Endometrium (tissue), 2 donors: ENCODE data around the gene B3GALT2.
"Not testable (repeated sequence)": the region's sequence is repeated elsewhere in the genome, so short reads cannot be mapped to it uniquely, and the experiment has no call there.

ENCODE experiments used
- FAIRE-seq: peaks from 2 replicates; lab custom pipeline; 2012; peaks lifted over from hg19 to GRCh38; lab: Jason Lieb, UNC
- donor health status: control.
- donor health status: control.

B3GALT2 gene

GRCh38 chr1:193185901-193186731 lies at the start of gene B3GALT2:
TSS of gene B3GALT2 (minus strand) at chr1:193186613. CDS start at chr1:193181562, 5,051 bp downstream.
- no peak for FAIRE-seq

- FAIRE-seq = no peak
Observed at GRCh38 chr1:193234530-193234929, 48.1 kb upstream of the B3GALT2 start.

DNA sequence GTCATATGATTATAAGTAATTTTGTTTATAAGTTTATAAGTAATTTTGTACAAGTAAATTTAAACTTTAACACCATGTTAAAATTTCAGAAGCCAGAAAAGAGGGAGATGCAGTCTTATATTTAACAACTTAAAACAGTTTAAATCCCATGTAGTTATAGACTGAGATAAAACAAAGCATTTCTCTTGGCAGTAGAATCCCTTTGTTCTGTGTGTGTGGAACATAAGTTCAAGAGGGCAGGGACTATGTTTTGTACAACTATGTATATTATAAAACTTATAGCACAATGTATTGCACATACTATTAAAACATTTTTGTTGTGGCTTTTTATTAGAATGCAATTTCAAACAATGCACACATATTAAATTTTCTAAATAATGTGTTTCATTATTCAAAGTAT lies 44.7 kb upstream of the B3GALT2 start:
- peak; percentile 33 for FAIRE-seq

DNA sequence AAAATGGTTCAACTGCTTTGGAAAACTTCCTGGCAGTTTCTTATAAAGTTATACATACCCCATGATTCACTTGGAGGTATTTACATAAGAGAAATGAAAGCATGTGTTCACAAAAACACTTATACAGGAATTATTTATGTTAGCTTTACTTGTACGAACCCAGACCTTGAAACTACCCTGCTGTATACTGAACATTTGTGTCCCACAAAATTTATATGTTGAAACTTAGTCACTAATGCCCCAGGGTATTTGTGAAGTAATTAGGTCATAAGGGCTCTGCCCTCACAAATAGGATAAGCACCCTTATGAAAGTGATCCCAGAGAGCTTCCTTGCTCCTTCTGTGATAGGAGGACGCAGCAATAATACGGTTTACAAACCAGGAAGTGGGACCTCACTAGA lies 42.7 kb upstream of the B3GALT2 start:
- no peak for FAIRE-seq

GRCh38 chr1:193222056-193222615 lies 35.7 kb upstream of the B3GALT2 start:
- no peak for FAIRE-seq

DNA sequence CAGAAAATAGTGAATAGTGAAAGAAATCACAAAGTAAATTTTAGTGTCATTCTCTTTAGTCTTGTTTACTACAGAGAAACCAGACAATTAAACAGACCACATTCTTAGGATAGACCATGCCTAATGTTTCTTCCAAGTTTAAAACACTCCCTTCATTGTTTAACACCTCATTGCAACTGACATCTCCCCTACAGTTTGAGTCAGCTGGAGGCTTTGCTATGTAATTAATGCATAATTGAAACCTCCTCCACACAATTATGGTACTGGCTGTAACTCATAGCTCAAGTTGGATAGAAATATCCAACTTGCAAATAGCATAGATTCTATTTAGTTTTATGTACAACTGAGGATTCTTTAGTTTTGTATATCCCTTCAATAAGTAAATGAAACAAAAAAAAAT lies 35.2 kb upstream of the B3GALT2 start:
- no peak for FAIRE-seq

- FAIRE-seq = no peak
Observed at GRCh38 chr1:193219391-193219790, 33.0 kb upstream of the B3GALT2 start.

GRCh38 chr1:193216920-193217319 lies 30.5 kb upstream of the B3GALT2 start:
- no peak for FAIRE-seq

DNA sequence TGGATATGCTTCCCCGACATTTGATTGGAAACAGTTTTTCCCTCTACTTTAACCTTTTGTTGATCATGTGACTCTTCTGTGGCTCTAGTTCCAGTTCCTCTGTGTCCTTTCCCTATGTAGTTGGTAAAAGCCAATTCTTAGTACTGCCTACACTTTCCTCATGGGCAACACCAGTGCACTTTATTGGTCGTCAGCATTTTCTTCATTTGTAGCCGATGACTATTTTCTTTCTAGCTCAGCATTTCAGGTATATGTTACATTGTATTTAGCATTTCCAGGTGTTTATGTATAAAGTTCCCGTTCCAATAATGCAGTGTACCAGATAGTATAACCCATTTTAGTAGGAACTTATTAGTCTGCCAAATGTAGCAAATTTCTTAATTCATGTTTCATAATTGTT lies 27.6 kb upstream of the B3GALT2 start:
- FAIRE-seq = no peak

- FAIRE-seq = no peak
Observed at GRCh38 chr1:193212637-193213036, 26.2 kb upstream of the B3GALT2 start.

GRCh38 chr1:193211539-193211938 lies 25.1 kb upstream of the B3GALT2 start:
- FAIRE-seq = no peak

GRCh38 chr1:193210996-193211395 lies 24.6 kb upstream of the B3GALT2 start:
- no peak for FAIRE-seq

DNA sequence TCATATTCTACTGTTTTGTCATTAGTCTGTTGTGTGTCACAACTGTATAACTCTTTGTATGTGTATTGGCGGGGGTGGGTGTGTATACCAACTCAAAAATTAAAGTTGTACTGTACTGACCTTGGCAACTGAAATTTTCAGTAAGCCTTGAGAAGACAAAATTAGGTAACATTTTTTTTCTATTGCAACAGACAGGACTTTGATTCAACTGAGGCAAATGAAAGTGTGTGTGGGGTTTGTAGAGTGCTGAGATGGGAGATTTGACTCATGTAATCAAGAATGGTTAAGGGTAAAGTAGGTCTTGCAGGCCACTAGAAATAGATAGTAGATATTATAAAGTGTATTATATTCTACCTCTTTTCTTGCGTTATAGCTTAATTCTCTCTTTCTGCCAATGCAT lies 14.6 kb upstream of the B3GALT2 start:
- FAIRE-seq = no peak

GRCh38 chr1:193199940-193200339 lies 13.5 kb upstream of the B3GALT2 start:
- no peak for FAIRE-seq

DNA sequence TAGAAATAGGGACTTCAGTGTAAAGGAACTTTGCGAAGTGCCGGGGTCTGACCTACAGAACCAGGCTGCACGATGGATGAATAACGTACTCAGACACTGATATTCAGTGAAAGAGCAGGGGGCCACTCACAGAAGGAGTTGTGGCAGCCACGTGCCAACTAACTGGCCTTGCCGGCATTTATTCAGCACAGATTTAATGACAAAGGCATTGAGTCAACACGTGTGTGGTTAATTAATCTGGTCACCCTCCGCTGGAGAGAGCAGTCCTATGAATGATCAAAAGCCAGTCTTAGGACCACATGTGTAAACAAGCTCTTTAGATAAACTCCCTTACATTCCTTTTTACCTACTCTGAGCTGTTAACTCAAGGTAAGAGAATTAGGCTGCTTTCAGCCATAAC lies 6.2 kb upstream of the B3GALT2 start:
- FAIRE-seq = no peak

DNA sequence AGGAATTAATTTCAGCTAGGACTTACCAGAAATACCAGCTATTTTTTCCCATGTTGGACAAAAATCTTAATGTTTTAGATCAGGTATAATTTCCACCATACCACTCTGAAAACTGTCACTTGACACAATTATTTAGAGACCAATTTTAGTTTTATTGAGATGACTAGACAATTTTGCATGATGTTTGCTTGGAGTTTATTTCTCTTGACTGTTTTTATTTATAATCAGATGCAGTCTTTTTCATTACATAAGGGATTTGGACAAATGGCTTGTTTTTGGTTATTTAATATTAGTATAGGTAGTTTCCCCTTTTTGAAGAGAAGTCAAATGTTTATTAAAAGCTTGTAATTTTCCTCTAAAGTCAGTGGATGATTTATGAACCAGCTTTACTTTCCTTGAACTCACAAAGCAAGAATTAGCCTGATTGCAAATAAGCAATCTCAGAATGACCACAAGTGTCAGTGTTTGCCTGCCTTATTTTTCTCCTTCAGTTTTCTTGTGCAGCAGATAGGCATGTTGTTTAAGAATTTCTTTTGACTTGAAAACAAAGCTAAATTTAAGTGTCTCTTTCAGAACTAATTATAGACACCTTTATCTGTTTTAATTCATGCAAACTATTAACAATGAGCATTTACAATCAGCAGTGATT lies 3.8 kb upstream of the B3GALT2 start:
- FAIRE-seq = peak; percentile 71

- no peak for FAIRE-seq
Observed at GRCh38 chr1:193189442-193190095, 3.2 kb upstream of the B3GALT2 start.

GRCh38 chr1:193188915-193189314 lies 2.5 kb upstream of the B3GALT2 start:
- FAIRE-seq = not testable (repeated sequence)

GRCh38 chr1:193187114-193187513 lies 701 bp upstream of the B3GALT2 start:
- FAIRE-seq = no peak

- no peak for FAIRE-seq
Observed at GRCh38 chr1:193185211-193185610, 1.2 kb downstream of the B3GALT2 start.

DNA sequence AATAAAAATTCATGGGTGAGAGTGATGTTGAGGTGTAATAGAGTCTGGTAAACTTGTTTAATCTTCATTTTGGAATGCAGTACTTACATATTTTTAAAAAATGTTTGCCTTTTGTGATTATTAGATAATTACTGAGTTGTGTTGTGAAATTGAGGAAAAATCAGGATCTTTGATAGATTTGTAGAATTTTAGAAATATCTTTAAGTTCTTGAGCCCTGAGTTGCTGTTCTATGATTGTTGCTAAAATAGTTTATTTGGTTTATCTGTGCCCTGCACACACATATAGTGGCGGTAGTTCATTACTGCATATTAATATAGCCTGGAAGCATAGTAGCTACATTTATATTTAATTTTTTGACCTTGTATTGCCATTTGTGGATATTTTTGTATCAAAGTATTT lies 1.6 kb downstream of the B3GALT2 start:
- no peak for FAIRE-seq

DNA sequence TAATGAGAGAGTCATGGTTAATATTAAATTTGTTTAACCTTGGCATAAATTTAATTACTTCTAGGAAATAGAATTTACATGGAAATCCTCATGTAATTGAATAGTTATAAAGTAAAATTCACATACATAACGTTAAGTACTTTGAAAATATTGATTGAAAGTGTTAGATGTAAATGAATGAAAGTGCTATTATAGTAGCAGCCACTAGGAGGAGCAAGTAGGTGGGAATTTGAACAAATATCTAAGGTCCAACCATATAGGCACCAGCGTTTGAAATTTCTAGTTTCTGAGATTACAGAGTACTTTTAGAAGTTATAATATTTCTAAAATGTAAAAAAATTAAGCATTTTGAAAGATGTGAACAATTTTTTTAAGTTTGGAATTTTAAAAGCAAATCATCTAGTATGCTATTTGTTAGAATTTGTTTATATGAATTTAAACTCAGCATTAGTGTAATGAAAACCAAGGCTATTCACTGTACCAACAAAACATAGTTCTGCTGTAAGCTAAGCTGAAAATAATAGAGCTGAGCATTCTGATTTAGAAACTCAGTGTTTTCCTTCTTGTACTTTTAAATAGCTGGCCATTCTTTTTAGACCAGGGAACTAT lies 3.3 kb downstream of the B3GALT2 start:
- FAIRE-seq = peak; percentile 96
